A549 treated with AZD2906 at 1 μM for 4 hours (cell line): Measurements from ENCODE around the gene PASK. TPM values are rescaled to one million over a fixed set of nuclear protein-coding genes. Genes with fewer than 3 reads are reported as not detected.

Experiments
- total RNA-seq: library from RNA; stranded (reverse); fragments of 200-300 nt; extraction: Qiagen RNA extraction; gene quantifications from 5 replicates; pipeline ENCODE4 v1.2.3, GENCODE V29; 2022

PASK gene
- 5.4 to 7.6 TPM (median 7.2 TPM) in 5 replicates for total RNA-seq

DNA sequence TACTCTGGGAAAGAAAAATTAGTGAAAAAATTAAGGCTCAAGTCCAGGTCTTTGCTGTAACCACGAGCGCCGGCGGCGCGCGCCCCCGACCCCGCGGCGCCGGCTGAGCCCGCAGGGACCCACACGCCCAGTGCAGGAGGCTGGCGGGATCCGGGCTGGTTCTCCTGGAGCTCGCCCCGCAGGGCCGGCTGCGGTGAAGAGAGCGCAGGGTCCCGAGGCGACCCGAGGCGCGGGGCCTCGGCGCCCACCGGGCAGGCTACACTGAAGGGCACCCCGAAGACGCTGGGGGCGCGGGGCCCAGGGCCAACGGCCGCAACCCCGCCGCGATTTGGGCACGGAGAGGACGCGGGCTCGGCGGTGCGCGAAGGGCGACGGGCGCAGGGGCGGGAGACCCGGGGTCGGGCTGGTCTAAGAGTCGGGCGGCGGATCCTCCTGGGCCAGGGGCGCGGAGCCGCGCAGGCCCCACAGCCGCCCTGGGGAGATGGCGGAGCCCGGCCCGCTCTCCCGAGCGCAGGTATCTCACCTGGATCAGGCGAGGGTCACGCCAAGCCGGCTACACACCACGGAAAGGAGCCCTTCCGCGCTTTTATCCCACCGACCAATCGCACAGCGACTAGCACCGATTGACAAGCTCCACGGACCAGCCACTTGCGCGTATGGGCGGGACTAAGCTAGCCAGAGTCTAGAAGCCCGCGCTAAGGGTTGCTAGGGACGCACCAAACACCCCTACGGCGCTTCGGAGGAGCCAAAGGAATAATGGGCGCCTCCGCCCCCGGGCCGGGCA is at the start of gene PASK:
Gene PASK, minus strand, starts transcription at position 582 of the 784 bp plus-strand sequence. CDS start 6,440 bp downstream, outside the sequence.

DNA sequence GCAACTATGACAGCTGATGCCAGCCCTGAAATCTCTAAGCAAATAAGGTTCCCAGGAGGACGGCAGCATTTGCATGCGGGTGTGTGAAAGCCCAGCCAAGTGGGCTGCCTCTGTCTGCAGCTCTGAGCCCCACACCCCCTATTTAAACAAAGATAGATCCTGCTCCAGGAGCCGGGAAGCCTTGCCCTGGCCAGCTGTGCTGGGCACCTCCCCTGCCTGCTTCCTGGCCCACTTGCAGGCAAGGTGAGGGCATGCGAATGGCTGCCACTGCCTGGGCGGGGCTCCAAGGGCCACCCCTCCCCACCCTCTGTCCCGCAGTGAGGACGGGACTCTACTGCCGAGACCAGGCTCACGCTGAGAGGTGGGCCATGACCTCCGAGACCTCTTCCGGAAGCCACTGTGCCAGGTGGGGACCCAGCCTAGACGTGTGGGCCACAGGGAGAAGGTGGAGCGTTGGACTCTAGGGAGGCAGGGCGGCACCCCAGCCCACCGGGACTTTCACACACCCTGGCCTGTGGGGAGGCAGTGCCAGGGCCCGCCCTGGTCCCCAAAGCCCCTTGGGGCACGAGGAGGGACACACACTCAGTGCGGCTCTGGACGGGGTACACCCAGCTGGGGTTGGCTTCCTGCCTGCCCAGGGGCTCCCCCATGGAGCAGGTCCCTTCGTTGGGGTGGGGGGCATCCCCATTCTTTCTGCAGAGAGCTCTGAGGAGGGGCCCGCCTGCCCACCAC is 39.3 kb upstream of the PASK start, which contains the start of gene ANO7:
Gene ANO7, plus strand, starts transcription at position 317 of the 732 bp plus-strand sequence. CDS start 1,387 bp downstream, outside the sequence.

DNA sequence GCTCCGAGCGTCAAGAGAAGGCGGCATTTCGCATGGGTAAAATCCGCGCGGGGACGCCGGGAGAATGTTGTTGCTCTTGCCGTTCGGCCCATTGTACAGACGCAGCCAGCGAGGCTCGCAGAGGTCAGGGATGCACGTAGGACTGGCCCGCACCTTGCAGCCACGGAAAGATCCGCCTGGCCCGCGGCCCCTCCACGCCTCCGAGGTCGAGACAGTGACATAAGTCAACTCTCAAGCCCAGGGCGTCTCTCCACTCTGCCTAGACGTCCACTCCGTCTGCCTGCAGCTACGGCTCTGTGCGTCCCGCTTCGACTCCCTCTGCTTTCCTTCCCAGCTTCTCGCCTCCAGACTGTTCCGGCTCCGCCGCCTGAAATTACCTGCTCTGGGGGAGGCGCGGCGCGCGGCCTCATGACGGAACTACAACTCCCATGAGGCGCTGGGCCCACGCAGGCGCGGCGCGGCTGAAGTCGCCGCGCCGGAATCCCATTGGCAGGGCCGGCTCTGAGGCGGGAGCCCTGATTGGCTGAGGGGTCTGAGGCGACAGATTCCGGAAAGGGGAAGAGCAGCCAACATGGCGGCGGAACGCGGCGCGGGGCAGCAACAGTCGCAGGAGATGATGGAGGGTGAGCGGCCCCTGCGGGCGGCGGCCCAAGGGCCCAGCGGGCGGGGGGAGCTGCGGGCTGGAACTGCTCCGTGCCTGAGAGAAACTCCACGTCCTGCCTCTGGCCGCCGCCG is 820 bp upstream of the PASK start, which contains the start of gene PPP1R7:
Gene PPP1R7, plus strand, starts transcription at position 543 of the 735 bp plus-strand sequence. Its CDS starts 29 bp downstream, at position 572.

DNA sequence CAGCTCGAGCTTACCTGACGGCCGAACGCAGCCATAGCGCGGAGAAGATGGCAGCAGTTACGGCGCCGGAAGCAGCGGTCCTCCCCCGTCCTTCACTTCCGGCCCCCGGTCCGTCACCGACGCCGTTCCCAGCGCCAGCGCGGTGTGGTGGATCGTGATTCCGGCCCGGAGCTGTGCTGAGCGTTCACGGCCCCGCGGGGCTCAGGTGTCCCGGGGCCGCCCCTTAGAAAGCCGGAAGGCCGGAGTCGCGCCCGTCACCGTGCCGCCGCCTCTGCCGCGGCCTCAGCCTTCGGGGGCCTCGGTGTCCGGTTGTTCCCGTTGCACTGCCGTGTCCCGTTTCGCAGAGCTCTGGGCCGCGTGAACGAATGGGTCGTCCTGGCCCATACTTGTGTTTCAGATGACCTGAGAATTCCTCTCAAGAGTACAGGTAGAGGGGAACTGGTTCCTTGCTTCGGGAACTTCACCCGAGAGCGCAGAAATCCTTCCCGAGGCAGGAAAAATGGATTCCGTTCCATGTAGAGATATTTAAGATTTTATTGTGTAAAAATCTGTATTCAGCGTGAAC is 47.0 kb downstream of the PASK start, which contains the start of gene MTERF4:
Gene MTERF4, minus strand, starts transcription at position 49 of the 565 bp plus-strand sequence. Its CDS starts 14 bp downstream, at position 35.

Other genes starting within 250 kb of the PASK start
- not detected in 5 replicates for gene CROCC2, start 243.1 kb downstream of the PASK start, total RNA-seq
- gene SNED1, start 150.9 kb downstream of the PASK start, total RNA-seq, result 0.53 to 1.5 TPM (median 1.1 TPM) in 5 replicates
- gene MTERF4, start 47.2 kb downstream of the PASK start, total RNA-seq, result 21.5 to 30.0 TPM (median 24.3 TPM) in 5 replicates
- 55.0 to 65.2 TPM (median 56.5 TPM) in 5 replicates for gene PPP1R7, start 995 bp upstream of the PASK start, total RNA-seq
- 1.6 to 2.0 TPM (median 1.9 TPM) in 5 replicates for gene ANO7, start 39.2 kb upstream of the PASK start, total RNA-seq
- gene HDLBP, start 166.2 kb upstream of the PASK start, total RNA-seq, result 247 to 274 TPM (median 250 TPM) in 5 replicates
- 224 to 307 TPM (median 248 TPM) in 5 replicates for gene SEPTIN2, start 166.5 kb upstream of the PASK start, total RNA-seq
- gene FARP2, start 206.8 kb upstream of the PASK start, total RNA-seq, result 23.6 to 28.9 TPM (median 26.2 TPM) in 5 replicates